GM19328 (cell line): ENCODE results near the gene DAZAP2.

Source experiments
- ATAC-seq: cut with Tn5 transposase; IDR thresholded peaks from one replicate; pipeline ENCODE4 v1.9.1; 2021; ENCODE audit warnings: mild to moderate bottlenecking, moderate library complexity; ENCODE audit not compliant: unreplicated experiment

Gene DAZAP2

GRCh38 chr12:51238510-51239334 lies at the start of gene DAZAP2:
TSS of gene DAZAP2 (plus strand) at chr12:51238826. CDS start at chr12:51238908, 82 bp downstream.
- ATAC-seq = peak; percentile 83

DNA sequence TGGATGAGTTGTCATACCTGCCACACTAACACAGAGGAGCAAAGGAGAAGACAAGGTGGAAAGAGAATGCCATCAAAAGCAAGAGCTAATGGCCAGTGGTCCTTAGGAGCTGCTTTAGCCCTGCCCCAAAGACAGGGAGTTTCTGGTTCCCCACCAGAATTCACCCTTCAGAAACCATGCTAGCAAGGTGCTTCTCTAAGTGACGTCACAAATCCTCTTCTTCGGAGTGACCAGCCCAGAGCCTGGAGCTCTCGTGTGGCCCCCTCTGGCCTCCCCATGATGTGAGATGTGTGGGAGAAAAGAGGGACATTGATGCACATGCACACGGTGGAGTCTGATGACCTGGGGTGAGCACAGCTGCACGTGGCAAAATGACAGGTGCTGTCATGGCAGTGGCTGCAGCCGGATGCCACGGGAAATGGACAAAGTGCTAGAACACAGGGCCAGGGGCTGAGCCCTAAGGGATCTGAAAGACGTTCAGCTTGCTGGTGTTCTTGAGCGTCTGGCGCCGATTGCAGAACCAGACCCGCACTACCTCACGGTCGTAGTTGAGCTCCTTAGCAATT lies 48.8 kb upstream of the DAZAP2 start:
- ATAC-seq = no peak

DNA sequence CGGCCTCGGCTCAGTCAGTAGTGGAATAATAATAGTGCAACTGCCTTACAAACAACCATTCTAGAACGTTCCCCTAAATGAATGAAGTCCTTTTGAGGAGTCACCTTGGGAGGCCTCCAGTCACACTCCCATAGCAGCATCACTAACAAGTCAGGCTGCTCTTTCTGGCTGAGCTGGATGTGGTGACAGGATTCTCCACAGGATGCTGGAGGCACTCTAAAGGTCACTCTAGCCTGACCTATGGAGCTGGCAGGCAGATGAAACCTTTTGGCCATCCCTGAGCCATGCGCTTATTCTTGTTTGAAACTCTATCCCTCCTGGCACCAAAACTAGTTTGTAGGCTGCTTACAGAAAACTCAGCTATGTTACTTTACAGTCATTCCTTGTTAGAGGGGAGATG lies 47.8 kb upstream of the DAZAP2 start:
- ATAC-seq = no peak

DNA sequence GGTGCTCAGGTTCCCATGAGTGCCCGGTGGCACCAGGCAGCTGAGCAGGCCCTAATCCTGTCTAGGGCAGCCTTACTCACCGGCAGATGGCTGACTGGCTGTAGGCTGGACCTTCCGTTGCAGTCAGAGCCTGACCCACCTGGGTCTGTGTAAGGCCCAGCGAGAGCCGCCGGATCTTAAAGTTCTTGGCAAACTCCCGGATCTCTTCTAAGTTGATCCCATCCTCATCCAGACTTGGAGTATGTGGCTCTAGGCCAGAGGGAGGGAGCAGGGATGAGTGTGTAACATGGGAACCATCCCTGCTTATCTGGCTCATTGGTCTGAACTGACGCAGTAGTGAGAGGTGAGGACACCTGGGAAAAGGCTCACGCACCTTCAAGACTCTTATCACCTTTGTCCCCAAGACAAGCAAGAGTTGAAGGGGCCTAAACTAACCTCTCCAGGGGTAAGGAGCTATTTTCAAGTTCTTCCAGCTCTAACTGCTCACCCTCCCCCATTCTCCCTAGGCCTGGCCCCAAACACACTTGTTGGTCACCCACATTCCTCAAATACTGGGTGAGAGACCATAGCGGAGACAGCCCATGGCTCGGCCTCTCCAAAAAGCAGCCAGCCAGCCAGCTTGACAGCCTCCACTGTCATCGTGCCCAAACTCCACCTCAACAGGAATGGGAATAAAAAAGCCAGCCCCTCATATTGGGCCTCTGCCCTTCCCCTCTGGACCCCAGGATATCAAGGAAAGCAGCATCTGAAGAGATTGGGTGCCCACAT lies 46.9 kb upstream of the DAZAP2 start:
- ATAC-seq = no peak

DNA sequence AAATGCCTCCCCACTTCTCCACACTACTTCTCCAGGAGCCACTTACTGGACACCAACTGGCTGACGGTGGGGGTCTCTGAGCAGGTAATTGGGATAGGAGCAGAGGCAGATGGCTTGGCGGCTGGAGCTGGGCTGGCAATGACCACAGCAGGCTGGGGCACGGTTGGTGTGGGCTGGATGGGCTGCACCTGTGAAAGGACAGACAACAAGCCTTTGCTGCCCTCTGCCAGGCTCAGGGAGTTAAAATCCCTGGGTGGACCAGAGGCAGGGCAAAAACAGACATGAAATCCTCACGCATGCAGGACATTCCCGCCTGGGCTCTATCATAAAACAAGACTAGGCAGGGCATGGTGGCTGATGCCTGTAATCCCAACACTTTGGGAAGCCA lies 46.3 kb upstream of the DAZAP2 start:
- no peak for ATAC-seq

DNA sequence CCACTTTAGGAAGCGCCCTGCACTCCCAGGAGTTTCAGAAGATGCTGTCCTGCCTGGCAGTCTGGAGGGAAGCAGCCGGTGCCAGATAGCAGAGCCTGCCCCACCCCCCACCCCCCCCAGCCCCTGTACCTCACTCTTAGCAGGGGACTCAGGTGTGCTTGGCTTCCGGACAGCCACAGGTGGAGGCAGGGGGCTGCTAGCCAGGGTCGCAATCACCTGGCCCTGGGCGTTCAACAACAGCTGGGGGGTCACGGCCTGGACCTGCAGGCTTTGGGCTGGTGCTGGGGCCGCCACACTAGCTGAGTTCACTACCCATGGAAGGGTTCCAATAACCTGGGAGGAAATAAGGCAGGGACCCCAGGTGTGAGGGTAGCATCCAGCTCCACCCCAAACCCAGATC lies 42.8 kb upstream of the DAZAP2 start:
- no peak for ATAC-seq

DNA sequence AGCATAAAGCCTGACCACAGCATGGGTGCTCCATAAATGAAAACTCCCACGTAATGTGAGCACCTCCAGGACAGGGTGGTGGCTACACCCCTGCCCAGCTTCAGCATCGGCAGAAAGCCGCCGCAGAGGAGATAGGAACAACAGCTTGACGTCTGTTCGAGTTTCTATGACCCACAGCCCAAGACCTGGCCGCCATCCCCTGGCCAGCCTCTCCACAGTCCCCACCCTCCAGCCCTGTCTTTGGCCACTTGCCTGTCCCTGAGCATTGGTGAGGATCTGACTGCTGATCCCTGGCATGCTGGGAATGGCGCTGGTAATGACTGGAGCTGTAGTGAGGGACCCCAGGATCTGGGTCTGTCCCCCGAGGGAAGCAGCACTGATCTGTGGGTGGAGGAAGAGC lies 42.1 kb upstream of the DAZAP2 start:
- no peak for ATAC-seq

DNA sequence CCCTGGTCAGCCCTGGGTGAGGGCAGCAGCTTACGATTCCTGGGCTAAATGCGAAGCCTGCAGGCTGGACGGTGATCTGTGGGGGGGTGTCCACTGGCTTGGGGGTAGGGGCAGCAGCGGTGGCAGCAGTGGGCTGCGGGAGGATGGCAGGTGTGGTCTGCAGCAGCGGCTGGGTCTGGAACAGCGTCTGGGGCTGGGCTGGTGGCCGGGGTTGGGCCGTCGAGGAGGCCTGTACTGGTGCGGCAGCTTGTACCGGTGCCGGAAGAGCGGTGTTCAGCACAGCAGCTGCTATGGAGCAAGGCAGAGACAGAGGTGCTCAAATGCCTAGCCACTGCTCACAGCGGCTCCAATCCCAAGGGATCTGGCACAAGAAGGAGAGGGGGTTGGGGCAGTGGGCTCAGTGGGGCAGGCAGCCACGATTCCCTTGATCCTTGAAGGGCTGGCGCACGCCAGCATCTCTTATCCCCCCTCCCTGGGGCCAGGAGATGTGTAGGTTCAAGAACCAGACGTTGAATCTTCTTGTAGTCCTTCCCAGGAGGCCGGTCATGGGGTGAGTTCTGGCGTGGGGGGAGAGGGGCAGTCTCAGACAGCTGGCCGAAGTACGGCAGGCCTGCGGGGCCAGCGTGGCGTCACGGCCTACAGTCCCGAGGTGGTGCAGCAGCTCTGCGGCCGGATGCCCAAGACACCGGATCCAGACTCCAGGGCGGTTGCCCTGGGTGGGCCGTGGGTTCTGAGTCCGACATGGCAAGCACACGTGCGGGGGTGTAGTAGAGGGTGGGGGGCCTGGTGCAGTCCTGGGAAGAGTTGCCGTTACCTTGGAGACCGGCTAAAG lies 40.7 kb upstream of the DAZAP2 start:
- ATAC-seq = no peak

DNA sequence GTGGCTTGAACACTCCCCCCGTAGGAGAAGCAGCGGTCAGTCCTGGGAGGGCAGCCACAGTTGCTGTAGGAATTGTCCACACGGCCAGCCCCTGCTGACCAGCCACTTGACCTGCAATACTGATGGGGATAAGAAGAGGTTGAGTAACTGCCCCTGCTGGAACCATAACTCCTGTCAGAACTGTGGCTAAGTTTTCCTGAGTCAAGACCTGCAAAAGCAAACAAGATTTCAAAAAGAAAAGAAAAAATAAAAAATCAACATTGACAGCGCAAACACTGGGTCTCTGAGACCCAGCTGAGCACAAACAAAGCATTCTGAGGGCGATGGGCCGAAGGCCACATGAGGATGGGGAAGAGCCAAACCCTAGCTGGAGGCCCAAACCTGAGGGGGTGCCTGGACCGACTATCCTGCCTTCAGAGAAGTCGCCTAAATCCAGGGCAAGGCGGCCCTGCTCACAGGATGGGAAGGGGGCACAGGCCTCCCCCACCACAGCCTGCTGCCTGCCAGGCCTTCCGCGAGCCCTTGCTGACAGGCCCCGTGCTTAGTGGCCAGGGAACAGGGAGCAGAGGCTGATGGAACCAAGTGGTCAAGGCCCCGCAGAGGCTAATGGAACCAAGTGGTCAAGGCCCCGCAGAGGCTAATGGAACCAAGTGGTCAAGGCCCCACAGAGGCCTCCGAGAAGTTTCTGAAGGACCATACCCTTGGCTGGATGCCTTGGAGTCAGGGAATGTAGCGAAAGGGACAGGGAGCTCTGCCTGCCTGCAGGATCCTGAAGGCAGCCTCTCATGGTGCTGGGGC lies 39.9 kb upstream of the DAZAP2 start:
- no peak for ATAC-seq

- ATAC-seq = no peak
These were observed 39.2 kb upstream of the DAZAP2 start for GRCh38 chr12:51199366-51199945.

DNA sequence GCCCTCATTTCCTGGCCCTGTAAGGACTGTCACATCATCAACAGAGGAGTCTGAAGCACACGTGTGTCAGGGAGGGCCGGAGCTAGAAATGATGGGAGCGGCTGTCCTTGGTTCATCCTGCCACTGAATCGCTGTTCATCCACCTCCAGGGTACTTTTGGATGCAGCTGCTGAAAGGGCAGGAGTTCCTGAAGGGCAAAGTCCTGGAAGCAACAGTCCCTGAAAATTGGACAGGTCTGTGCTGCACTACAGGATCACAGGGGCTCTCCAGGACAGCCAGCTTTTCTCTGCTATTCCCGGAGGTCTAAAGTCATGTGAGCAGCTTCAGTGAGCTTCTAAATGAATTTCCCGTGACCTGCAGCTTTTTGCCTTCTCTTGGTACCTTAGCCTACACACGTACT lies 38.5 kb upstream of the DAZAP2 start:
- no peak for ATAC-seq

GRCh38 chr12:51200806-51201205 lies 37.8 kb upstream of the DAZAP2 start:
- ATAC-seq = no peak

GRCh38 chr12:51202718-51203117 lies 35.9 kb upstream of the DAZAP2 start:
- no peak for ATAC-seq

DNA sequence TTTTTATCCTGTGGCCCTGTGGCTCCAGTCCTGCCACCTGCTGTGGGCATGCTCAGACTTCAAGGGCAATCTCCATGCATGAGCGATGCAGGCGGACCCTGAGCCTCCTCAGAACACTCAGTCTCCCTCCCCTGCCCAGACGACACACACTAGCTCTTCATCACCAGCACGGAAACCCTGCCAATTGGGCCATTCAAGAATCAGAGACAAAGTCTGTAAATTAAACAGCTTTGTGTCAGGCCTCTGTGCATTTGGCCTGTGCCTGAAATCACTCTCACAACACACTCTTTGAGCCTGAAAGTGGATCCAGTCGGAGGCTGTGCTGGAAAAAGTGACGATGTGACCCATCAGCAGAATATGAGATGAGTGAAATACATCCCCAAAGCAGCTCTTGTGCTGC lies 33.3 kb upstream of the DAZAP2 start:
- ATAC-seq = no peak

DNA sequence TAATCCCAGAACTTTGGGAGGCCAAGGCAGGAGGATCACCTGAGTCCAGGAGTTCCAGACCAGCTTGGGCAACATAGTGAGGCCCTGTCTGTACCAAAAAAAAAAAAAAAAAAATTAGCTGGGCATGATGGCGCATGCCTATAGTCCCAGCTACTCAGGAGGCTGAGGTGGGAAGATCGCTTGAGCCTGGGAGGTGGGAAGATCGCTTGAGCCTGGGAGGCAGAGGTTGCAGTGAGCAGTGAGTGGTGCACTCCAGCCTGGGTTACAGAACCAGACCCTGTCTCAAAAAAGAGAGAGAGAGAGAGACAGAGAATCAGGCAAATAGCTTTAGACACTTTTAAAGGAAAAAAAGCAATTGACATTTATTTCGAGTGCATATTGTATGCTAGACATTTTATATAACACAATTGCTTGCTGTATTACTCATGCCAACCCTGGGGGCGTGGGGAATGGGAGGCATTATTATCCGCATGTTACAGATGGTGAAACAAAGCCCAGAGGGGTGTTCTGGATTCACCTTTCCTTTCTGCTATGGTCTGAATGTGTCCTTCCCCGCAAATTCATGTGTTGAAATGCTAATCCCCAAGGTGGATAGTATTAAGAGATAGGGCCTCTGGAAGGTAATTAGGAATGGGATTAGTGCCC lies 30.5 kb upstream of the DAZAP2 start:
- no peak for ATAC-seq

DNA sequence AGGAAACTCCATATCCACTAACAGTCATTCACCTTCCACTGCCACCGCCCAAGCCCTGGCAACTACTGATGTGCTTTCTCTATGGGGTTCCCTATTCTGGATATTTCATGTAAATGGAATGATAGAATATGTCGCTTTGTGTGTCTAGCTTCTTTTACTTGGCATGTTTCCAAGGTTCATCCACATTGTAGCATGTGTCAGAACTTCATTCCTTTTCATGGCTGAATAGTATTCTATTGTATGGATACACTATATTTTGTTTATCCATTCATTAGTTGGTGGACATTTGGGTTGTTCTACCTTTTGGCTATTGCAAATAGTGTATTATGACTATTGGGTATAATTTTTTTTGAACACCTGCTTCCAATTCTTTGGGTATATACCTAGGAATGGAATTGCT lies 29.4 kb upstream of the DAZAP2 start:
- ATAC-seq = no peak

- ATAC-seq = no peak
These were observed 27.8 kb upstream of the DAZAP2 start for GRCh38 chr12:51210690-51211395.

- ATAC-seq = no peak
These were observed 23.7 kb upstream of the DAZAP2 start for GRCh38 chr12:51214895-51215294.

GRCh38 chr12:51216642-51217041 lies 22.0 kb upstream of the DAZAP2 start:
- no peak for ATAC-seq
